Neural progenitor cell (in vitro differentiated cells): ENCODE results near the gene RMDN3.

Experiments
- CTCF ChIP-seq: fragments of 200-600 bp; sonication (generic); IDR thresholded peaks from 2 replicates; pipeline ENCODE4 v1.5.1; 2017; ENCODE audit warnings: antibody characterized with exemption, mild to moderate bottlenecking
- EZH2 ChIP-seq: fragments of 200-600 bp; sonication (generic); IDR thresholded peaks from 2 replicates; pipeline ENCODE4 v1.6.1; 2017; ENCODE audit warnings: antibody characterized with exemption, mild to moderate bottlenecking, moderate library complexity

GRCh38 chr15:40796512-40796911 is 41.5 kb upstream of the RMDN3 start:
- TF ChIP-seq CTCF (no peak), EZH2 (no peak)
